HG02642 (cell line): ENCODE measurements around the gene RWDD3.
A peak's percentile ranks its signal among the peaks of the same experiment; 100 is the strongest.

Source experiments
- ATAC-seq: cut with Tn5 transposase; IDR thresholded peaks from one replicate; pipeline ENCODE4 v1.9.1; 2021; ENCODE audit warnings: mild to moderate bottlenecking; ENCODE audit not compliant: unreplicated experiment, poor library complexity

The RWDD3 gene

DNA sequence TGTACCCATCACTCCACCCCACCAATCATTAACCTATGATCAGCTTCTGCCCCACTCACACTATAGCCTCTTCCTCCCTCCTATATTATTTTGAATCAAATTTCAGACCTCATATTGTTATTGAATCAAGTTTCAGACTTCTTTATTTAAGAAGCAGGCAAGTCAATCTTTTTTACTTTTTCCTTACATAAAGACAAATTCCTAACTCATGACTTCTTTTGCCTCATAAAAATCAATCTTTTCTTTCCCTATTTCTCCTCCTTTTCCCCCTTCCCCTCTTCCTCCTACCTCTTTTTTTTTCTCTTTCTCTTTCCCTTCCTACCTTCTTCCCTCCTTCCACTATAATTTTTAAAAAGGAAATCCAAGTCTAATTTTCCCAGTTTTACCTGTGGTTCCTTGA lies 4.3 kb upstream of the RWDD3 start:
- ATAC-seq = no peak

DNA sequence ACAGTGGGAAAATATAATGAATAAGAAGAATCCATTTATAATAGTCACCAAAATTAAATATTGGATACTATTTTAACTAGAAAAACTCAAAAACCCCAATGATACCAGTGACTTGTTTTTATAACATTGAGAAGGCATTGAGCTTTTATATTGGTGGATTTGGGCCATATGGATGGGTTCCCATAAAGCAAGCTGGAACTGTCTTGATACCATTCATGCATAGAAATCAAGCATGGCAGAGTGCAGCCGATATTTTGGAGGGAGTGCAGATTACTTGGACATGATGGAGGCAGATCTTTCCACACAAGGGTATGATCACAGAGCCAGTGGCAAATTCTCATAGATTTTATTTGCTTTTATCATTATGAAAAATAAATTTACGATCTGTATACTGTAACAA lies 3.8 kb upstream of the RWDD3 start:
- no peak for ATAC-seq

DNA sequence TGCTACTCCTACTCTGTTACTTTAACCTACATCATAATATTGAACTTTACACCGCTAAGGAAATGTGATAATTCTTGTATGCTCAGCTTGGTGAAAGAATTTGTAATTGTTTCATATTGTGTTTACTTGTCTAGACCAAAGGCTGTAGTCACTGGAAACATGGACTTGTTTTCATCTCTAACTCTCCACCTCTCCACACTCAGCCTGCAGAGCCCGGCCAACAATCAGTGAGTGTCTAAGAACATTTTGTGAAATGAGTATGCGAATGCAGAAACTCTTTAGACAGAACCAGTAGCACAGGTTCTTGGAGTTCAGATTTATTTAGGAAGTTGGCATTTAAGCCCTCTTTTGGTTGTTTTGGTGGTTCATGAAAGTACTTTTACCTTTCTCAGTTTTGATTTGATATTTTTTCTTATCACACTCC lies 3.2 kb upstream of the RWDD3 start:
- no peak for ATAC-seq

DNA sequence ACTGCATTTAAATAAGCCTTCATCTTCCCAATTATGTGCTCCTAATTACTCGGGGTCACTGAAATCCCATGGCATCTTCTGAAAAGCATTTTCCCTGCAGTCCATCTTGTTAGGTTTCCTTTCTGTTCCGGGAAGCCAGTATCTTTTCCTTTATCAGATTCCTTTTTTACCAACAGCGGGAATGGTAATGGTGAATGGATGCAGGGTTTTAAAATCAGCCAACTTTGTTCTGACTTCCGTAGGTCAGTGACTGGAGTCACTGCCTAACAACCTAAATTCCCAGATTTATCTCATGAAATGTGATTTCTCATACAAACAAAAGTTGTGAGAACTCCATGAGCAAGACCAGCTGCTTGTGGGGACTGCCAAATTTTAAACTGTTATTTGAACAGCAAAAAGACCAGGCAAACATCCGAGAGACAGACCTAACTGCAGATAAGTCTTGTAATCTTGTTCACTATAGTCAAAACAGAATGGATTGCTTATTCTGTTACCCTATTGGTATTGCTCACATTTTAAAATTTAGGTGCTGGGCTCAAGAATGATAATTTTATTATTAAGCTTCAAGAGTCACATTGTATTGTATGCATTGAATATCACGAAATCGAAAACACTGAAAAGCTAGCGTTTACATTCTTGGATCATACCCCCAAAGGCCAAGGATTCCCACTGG lies 1.2 kb upstream of the RWDD3 start:
- no peak for ATAC-seq

DNA sequence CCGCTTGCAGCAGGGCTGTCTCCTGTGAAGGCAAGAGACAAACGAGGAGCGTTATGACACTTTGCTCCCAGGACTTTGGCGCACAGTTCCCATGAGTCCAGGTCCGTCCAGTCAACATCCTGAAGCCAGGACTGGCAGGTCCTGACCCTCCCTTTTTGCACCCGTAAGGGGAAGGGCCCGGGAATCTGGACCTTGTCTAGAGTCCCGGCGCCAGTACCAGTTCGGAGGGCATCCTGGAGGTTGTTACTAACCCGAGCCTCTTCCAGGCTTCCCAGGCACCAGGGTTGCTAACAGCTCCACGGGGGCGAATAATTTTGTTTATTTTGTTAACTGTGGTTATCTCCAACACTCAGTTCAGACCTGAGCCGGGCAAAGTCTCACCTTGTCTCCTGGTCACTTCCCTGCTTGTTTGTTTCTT lies 682 bp upstream of the RWDD3 start:
- no peak for ATAC-seq

DNA sequence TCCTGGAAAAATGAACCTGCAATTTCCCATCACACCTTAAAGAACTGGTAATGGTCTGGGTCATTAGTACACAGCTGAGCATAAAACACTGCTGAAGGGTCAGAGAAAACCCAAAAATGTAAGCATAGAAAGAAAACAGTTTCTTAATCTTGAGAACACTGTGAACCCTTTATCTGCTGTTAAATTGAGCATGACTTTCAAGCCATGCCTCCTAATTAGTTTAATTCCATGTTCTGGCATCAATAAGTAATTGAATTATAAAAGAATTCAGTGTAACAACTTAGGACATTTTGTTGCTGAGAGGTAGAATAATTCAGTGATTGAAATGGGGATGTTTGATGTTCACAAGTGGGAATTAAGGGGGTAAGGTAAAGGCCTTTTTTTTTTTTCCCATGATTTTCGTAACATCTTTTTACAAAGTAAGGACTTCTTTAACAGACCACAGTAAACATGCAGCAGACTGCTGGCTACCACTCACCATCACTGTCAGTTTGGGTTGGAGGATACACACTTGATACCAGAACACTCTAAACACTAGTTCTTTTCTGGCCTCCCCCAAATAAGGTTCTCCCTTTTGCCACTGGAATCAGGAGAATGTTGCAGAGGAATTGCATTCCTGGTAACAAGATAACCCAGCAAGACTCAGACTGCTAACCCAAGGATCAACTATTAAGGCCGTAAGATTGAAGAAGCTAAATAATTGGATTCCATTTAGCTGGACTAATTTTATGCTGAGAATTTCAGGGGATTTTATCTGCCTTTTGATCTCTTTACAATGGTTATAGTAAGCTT lies 3.0 kb downstream of the RWDD3 start:
- no peak for ATAC-seq

DNA sequence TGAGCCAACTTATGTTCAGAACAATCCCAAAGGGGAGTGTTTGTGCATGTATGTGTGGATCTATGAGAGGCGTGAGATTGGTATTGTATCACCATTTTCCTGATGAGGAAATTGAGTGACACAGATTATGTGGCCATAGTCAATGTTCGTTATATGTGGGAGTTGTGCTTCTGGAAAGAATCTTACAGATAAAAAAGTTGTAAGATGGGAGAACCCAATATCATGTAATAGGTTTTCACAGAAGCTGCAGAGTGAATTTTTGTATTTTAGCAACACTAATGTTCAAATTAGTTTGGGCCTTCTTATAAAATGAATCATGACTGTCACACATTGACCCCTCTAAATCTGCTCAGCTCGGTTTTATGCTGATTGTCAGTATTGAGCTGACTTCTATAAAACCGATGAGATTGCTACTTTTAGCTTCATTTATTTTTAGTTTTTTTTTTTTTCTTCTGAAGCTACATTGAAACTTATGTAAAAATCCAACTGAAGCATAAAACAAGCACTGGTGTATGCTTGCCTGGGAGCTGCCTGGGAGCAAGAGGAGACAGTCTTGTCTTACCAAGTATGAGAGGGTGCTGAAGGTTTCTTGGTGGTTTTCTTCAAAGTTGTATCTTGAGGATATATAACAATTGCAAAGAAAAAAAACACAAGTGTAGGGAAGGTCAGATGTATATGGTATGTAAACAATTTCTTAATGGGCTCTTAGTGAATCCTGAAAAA lies 4.1 kb downstream of the RWDD3 start:
- no peak for ATAC-seq

DNA sequence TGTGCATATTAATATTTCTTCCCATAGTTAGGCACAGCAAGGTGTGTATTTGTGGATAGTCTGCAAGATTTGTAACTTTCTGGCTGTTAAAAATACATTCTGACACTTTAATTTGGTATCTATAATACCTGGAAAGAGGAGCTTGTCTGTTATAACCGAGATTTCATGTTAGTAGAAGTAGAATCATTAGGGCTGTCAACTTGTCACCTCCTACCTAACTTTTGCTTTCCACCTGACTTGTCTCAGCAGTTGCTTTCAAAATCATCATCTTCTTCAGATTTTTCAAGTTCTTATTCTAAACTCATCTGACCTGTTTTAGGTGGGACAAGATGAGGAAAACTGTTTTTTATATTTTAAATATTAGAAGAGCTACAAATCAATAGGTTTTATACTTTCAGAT lies 11.0 kb downstream of the RWDD3 start:
- ATAC-seq = no peak

DNA sequence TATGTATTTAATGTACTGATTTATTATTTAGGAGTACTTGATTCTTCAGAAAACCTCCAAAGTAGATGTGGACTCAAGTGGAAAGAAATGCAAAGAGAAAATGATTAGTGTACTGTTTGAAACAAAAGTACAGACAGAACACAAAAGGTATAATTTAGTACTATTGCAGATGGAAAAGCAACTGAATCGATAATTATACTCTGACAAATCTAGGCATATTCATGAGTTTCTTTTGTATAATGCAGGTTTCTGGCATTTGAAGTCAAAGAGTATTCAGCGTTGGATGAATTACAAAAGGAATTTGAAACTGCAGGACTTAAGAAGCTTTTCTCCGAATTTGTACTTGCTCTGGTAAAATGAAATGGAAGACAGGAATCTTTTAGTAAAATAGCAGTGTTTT lies 12.5 kb downstream of the RWDD3 start:
- ATAC-seq = no peak

DNA sequence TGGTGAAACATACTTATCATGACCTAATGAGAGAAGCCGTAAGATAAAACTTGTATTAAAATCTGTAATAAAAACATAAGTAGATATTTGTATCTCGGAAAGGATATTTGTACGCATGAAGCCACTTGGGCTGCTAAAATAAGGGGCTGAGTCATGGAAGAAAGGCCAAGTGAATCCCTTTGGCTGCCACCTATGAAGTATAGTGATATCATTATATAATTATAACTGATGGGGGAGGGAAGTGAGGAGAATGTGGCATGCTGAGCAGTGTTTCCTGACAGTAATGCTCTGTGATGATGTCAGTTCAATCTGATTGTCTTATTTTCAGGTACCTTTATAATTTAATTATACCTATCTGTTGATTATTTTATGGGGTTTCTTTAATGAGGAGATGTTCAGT lies 13.6 kb downstream of the RWDD3 start:
- no peak for ATAC-seq

DNA sequence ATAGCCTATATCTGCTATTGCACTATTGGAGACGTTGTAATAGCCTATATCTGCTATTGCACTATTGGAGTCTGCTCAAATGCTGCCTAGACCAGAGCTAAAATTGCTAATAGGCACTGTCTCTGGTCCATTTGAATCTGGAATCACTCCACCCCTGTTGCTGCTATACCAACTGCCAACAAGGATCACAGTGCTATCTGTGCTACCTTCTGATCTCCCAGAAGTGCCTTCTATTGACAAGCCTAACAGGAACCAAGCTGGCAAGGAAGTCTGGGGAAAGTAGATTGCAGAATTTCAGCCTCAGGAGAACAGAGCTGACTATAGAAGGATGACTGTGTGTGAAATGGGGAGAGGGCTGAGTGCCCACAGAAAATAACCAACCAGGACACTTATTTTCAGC lies 15.9 kb downstream of the RWDD3 start:
- no peak for ATAC-seq

DNA sequence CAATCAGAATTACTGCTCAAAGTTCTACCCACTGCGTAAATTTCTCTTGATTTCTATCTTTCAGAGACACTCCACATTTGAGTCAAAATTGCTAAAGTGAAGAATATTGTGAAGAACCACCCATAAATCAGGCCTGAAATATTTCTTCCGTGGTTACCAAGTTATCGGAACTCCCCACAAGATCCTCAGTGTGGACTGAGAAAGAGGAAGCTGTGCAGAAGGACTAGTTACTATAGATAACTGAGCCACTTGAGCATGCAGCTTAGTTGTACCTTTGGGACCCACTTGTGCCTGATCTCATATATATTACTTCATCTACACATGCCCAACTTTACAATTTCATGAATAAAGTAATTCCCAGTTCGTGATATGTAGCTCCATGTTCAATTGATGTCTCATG lies 18.4 kb downstream of the RWDD3 start:
- no peak for ATAC-seq

DNA sequence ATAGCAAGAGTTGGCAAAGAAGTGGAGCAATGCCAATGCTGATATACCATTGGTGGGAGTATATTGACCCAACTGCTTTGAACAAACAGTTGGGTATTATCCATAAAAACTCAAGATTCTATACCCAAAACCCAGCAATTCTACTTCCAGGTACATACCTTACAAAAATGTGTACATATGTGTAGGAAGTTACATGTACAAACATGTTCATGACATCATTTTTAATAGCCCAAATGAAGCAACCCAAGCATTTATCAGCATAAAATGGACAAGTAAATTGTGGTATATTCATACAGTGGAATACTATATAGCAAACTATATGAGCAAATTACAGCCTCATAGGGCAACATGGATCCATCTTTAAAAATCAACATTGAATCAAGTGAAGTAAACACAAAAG lies 20.9 kb downstream of the RWDD3 start:
- no peak for ATAC-seq

DNA sequence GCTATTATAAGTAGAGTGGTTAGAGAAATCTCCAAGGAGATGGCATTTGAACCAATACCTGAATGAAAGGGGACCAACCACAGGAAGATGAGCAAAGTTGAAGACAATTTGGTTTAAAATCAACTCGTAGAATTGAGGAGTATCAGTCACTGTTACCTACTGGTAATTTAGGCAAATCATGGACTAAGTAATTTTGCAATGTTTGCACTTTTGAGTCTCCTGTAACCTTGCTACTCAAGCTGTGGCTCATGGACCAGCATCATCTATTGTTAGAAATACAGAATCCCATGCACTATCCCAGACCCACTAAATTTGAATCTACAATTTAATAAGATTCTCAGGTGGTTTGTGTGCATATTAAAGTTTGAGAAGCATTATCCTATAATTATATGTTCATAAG lies 21.8 kb downstream of the RWDD3 start:
- ATAC-seq = no peak

DNA sequence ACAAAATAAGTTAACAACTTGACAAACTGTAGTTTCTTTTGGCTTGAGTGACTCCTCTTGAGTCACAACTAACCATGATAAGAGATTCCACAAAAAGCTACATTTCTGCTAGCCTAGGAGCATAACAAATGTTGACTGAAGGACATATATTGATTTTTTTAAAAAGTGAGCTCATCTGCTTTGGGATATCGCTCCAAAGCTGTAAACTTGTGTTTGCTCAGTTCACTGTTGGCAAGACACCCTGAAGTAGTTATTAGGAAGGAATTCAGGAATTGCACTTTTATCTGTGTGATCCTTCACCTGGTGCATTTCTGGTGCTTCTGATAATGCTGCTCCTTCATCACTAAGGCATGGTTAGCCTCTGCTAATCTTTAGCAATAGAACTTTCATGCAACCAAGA lies 23.7 kb downstream of the RWDD3 start:
- ATAC-seq = no peak

DNA sequence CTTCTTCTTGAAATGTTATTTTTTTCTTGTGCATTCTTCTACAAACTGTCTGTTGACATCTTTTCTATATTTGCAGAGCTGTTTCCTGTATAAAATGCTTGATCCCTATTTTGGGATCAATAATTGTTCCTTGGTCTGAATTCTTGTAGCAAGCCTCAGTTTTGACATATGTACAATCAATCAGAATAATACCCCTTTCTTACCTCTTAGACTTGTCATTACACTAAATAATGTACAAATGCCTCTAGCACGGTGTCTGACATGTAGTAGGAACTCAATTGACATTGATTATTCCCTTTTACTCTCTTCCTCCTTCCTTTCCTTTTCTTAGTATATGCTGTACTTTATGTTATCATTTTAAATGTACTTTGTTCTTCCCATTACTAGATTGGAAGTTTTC lies 25.2 kb downstream of the RWDD3 start:
- no peak for ATAC-seq

DNA sequence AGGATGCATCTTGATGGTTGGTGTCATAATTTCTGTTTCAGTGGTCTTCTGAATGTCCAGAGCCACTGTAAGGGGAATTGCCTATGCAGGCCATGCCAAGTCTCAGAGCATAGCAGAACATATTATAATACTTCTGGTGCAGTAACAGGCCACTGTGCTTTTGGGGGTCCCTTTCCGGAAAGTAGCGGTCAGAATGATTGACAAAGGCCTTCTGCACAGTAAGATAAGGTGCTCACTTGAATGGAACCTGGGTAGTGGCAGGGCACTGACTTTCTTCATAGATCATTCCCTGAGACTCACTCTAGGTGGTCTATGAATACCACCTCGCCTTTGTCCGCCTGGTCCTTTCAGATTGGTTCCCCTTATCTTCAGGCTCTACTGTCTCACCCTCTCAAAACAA lies 28.9 kb downstream of the RWDD3 start:
- no peak for ATAC-seq

DNA sequence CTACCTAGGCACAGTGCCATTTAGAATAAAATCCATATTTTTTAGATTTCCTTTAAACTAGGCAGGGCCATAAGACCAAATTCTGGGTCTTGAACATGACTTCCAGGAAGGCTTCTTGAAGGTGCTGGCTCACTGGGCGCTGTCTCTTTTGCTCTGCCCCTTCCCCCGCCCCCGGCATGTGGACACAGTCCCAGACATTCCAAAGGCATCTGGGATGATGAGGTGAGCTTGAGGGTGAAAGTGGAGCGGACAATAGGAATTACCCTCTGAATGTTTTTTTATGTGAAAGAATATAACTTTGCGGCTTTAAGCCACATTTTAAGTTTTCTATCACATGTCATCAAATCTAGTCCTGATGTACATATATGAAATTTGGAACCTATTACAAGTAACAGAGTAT lies 29.4 kb downstream of the RWDD3 start:
- ATAC-seq = no peak

DNA sequence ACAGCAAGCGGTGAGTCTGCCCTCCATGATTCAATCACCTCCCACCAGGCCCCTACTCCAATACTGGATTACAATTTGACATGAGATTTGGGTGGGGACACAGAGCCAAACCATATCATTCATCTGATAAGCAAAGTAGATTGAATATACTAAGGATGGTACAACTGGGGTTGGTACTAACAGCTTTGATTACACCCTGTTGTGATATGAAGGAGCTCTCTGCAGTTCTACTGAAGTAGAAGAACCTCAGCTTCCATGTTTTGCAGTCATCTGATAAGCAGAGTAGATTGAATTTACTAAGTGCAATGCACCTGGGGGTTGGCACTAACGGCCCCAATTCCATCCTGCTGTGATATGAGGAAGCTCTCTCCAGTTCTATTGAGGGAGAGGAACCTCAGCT lies 31.1 kb downstream of the RWDD3 start:
- ATAC-seq = no peak

DNA sequence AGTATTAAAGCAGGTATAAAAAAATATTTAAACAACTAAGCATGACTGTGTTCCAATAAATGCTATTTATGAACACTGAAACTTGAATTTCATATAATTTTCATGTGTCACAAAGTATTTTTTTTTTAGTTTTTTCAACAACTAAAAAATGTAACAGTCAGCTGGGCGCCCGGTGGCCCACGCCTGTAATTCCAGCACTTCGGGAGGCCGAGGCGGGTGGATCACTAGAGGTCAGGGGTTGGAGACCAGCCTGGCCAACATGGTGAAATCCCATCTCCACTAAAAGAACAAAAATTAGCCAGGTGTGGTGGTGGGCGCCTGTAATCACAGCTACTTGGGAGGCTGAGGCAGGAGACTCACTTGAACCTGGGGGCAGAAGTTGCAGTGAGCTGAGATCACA lies 42.4 kb downstream of the RWDD3 start:
- no peak for ATAC-seq

DNA sequence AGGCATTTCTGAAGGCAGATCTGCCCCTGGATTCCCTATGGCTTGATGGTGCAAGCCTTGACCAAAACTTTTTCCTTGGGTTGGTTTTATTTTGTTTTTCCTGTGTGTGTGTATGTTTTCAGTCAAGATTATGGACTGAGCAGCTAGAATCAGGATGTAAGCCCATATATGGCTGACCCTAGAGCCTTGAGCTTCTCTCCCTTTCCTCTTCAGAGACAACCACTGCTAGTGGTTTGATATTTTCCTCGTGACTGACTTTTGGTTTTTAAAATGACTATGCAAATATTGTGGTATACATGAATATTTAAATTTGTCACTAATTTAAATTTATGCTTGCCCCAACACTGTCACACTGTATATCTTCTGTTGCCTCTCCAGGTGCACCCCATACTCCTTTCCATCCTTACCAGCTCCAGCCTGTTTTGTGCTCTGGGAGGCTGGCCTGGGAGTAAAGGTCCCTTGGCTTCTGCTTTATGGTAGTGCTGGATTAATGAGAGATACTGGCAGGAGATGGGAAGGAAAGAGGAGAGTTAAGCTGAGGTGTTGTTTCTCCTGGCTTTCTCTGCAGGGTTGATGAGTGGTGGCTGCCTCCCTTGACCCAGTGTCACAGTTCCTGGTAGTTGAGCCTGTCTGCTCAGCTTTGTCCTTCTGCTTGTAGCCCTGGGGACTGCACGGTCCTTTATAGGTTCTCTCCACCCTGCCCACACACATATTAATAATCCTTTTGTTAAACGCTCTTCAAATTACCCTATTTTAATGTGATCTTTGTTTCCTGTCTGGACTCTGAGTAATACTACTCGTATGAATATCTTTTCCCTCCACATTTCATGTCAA lies 44.4 kb downstream of the RWDD3 start:
- peak; percentile 64 for ATAC-seq
